ENCODE measurements around the gene SHISA9. TPM values are rescaled to one million over a fixed set of nuclear protein-coding genes. Genes with fewer than 3 reads are reported as not detected.

Gene SHISA9
- total RNA-seq, 2 donors from 2014 or later, result 0.21 to 3.4 TPM

DNA sequence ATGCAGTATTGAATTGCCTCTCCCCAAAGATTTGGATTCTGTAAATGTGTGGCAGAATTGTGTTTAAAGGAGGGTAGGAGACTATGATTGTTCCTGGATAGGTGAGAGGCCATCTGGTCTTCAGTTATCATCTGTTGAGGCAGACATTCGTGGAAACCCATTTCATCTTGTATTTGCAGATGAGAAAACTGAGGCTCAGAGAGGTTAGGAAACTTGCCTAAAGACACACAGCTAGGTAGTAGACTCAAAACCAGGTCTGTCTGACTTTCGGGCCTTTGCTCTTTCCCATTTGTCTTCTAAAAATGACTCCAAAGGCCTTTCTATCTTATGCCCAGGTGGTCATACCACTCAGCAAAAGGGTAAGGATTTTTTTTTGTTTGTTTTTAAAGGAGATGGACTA lies 210.3 kb downstream of the SHISA9 start:
- ATAC-seq (ENCODE audit: insufficient number of reproducible peaks, low FRiP score, low read depth) (no peak), DNase-seq (ENCODE audit: low spot score) (no peak)
- Histone ChIP-seq H3K4me1 (ENCODE audit: control insufficient read depth in 1 of 2, low read depth in 2 of 2) (peaks cover 22 to 38% of the 10 kb centered on the region in 2 donors), H3K9me3 (no peaks in the 10 kb centered on the region), H3K36me3 (no peaks in the 10 kb centered on the region), H3K27ac (peak overlapping the region; percentile 89 to 91), H3K27me3 (replicated peaks; ENCODE audit: insufficient read depth) (no peaks in the 10 kb centered on the region), H3K4me3 (no peak overlapping the region)
- TF ChIP-seq, protein P1, sequence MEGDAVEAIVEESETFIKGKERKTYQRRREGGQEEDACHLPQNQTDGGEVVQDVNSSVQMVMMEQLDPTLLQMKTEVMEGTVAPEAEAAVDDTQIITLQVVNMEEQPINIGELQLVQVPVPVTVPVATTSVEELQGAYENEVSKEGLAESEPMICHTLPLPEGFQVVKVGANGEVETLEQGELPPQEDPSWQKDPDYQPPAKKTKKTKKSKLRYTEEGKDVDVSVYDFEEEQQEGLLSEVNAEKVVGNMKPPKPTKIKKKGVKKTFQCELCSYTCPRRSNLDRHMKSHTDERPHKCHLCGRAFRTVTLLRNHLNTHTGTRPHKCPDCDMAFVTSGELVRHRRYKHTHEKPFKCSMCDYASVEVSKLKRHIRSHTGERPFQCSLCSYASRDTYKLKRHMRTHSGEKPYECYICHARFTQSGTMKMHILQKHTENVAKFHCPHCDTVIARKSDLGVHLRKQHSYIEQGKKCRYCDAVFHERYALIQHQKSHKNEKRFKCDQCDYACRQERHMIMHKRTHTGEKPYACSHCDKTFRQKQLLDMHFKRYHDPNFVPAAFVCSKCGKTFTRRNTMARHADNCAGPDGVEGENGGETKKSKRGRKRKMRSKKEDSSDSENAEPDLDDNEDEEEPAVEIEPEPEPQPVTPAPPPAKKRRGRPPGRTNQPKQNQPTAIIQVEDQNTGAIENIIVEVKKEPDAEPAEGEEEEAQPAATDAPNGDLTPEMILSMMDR (IDR thresholded peaks at IDR 0.05), result no peak

- Histone ChIP-seq H3K36me3 (no peaks in the 10 kb centered on the region), H3K4me3 (no peak overlapping the region), H3K4me1 (ENCODE audit: control insufficient read depth in 1 of 2, low read depth in 2 of 2) (peaks cover 22 to 38% of the 10 kb centered on the region in 2 donors), H3K27ac (peak overlapping the region; percentile 29 to 91), H3K9me3 (no peaks in the 10 kb centered on the region), H3K27me3 (replicated peaks; ENCODE audit: insufficient read depth) (no peaks in the 10 kb centered on the region)
- DNase-seq (ENCODE audit: low spot score) (no peak), ATAC-seq (ENCODE audit: insufficient number of reproducible peaks, low FRiP score, low read depth) (no peak)
- TF ChIP-seq, protein P1 (IDR thresholded peaks at IDR 0.05), result no peak
Measured at GRCh38 chr16:13113741-13114140, 212.3 kb downstream of the SHISA9 start.

DNA sequence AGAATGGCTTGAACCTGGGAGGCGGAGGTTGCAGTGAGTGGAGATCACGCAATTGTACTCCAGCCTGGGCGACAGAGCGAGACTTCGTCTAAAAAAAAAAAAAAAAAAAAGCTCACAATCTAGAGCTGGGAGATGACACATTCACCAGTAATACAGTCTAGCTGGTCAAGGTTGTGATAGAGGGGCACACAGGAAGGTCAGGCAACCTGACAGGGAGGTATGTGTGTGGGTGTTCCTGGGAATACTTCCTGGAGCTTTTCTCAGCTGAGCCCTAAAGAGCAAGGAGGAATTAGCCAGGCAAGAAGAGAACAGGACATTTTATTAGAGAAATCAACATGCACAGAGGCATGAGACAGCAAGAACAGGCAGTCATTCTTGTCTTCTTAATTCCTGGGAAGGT lies 216.7 kb downstream of the SHISA9 start:
- no peaks in the 10 kb centered on the region for H3K27me3 ChIP-seq (replicated peaks; ENCODE audit: insufficient read depth)
- DNase-seq (ENCODE audit: low spot score), result no peak
- ATAC-seq (ENCODE audit: insufficient number of reproducible peaks, low FRiP score, low read depth), result no peak
- TF ChIP-seq, protein P1 (IDR thresholded peaks at IDR 0.05), result no peak
- H3K9me3 ChIP-seq, result no peaks in the 10 kb centered on the region
- H3K4me3 ChIP-seq, result no peak overlapping the region
- H3K36me3 ChIP-seq, result no peaks in the 10 kb centered on the region
- H3K27ac ChIP-seq, result no peak overlapping the region
- H3K4me1 ChIP-seq (ENCODE audit: control insufficient read depth in 1 of 2, low read depth in 2 of 2), result peaks cover 6 to 8% of the 10 kb centered on the region in 2 donors

DNA sequence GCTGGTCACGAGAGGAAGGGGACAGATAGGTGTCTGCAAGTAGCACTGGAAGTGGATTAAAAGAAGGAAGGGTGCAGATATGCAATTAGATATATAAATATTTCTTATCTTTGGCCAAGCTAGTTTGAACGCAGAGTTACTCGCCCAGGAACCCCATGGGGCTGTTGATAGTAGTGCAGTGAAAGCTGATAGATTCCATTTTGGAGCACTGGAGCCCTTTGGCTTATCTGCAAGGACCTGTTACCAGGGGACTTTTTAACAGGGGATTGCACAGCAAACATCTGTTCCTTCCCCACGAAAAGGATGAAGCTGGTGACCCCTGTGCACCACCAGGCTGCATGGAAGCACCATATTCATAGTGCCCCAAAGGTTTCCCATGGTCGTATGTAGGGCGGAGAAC lies 218.7 kb downstream of the SHISA9 start:
- no peaks in the 10 kb centered on the region for H3K4me1 ChIP-seq (ENCODE audit: control insufficient read depth in 1 of 2, low read depth in 2 of 2)
- no peaks in the 10 kb centered on the region for H3K9me3 ChIP-seq
- H3K27ac ChIP-seq, result no peak overlapping the region
- ATAC-seq (ENCODE audit: insufficient number of reproducible peaks, low FRiP score, low read depth) (no peak), DNase-seq (ENCODE audit: low spot score) (no peak)
- H3K4me3 ChIP-seq, result no peak overlapping the region
- no peaks in the 10 kb centered on the region for H3K36me3 ChIP-seq
- TF ChIP-seq, protein P1 (IDR thresholded peaks at IDR 0.05), result no peak
- H3K27me3 ChIP-seq (replicated peaks; ENCODE audit: insufficient read depth), result no peaks in the 10 kb centered on the region

DNA sequence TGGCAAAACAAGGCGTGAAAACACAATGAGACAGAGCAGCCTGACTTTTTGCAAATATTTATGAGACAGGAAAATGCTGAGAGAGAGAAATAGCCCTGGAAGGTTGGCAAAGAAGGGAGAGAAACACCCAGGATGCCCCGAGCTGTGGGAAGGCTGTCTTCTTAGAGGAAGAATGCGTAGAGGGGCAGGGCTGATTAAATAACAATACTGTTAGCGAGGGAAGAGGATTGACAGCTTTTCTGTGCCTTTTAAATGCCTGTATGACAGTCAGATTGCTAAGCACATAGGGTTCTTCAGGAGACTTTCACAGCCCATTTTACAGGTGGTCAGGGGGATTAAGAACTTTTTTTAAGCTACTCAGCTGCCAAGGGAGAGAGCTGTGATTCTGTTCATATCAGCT lies 219.2 kb downstream of the SHISA9 start:
- Histone ChIP-seq H3K27ac (no peak overlapping the region), H3K36me3 (no peaks in the 10 kb centered on the region), H3K9me3 (no peaks in the 10 kb centered on the region), H3K4me3 (no peak overlapping the region), H3K27me3 (replicated peaks; ENCODE audit: insufficient read depth) (no peaks in the 10 kb centered on the region), H3K4me1 (ENCODE audit: control insufficient read depth in 1 of 2, low read depth in 2 of 2) (no peaks in the 10 kb centered on the region)
- TF ChIP-seq, protein P1 (IDR thresholded peaks at IDR 0.05), result no peak
- no peak for ATAC-seq (ENCODE audit: insufficient number of reproducible peaks, low FRiP score, low read depth)
- DNase-seq (ENCODE audit: low spot score), result no peak
